Gastrocnemius medialis (tissue), 4 donors: ENCODE results near the gene CDH16. TPM values are rescaled to one million over a fixed set of nuclear protein-coding genes. Genes with fewer than 3 reads are reported as not detected.

Source experiments
- ATAC-seq, 2 donors: fragments of 150-250 bp; one replicate each; pipeline ENCODE4 v1.9.1; 2016
- DNase-seq, 2 donors: peaks; one replicate each; pipeline ENCODE4 v3.0.0-alpha.2; 2019
- H3K27ac ChIP-seq, 4 donors: fragments of 200-600 bp; sonication (generic); 1 replicate in 1 of 4; 2 replicates in 3 of 4; pipeline ENCODE4 v1.5.1; 2016 to 2018; ENCODE audit warnings: mild to moderate bottlenecking in 2 of 4, moderate library complexity in 1 of 4
- H3K27me3 ChIP-seq, 3 donors: fragments of 200-600 bp; sonication (generic) in 2 of 3; 1 replicate in 1 of 3; 2 replicates in 2 of 3; pipeline versions ENCODE4 v1.5.1 to v1.6.0; 2016 to 2019; ENCODE audit warnings: mild to moderate bottlenecking in 1 of 3, moderate library complexity in 1 of 3
- H3K36me3 ChIP-seq, 2 donors: fragments of 200-600 bp; sonication (generic) in 1 of 2; one replicate each; pipeline ENCODE4 v1.5.1; 2017 to 2018
- H3K4me1 ChIP-seq, 2 donors: fragments of 200-600 bp; sonication (generic) in 1 of 2; one replicate each; pipeline ENCODE4 v1.5.1; 2016 to 2017; ENCODE audit warnings: mild to moderate bottlenecking in 2 of 2
- H3K4me3 ChIP-seq, 4 donors: fragments of 200-600 bp; sonication (generic) in 3 of 4; 1 replicate in 1 of 4; 2 replicates in 3 of 4; pipeline ENCODE4 v1.5.1; 2016 to 2019; ENCODE audit warnings: mild to moderate bottlenecking in 2 of 4
- H3K9me3 ChIP-seq, 3 donors: fragments of 200-600 bp; sonication (generic) in 2 of 3; 1 replicate in 1 of 3; 2 replicates in 2 of 3; pipeline ENCODE4 v1.5.1; 2016 to 2019
- POLR2A ChIP-seq, 2 donors: fragments of 450-650 bp; IDR thresholded peaks; one replicate each; pipeline ENCODE4 v1.6.1; 2017; ENCODE audit warnings: antibody characterized with exemption in 2 of 2, mild to moderate bottlenecking in 2 of 2, moderate library complexity in 2 of 2
- in situ Hi-C, 4 donors: fragments of 200-750 bp; cut with MboI; loops; one replicate each; pipeline versions ENCODE4 v1.15.0 to v1.8.0; 2017; ENCODE audit warnings: low sequenced_read_pairs in 4 of 4
- intact Hi-C: fragments of 100-400 bp; cut with DNase I; formaldehyde crosslinking; loops from one replicate; pipeline ENCODE4 v1.15.1; 2023; ENCODE audit warnings: low total_unique reads
- total RNA-seq, 4 donors: library from RNA; depleted of rRNA; stranded (reverse); fragments of >200 nt; gene quantifications; one replicate each; pipeline versions ENCODE4 v1.1.0 to v1.2.3, GENCODE V29; 2016
- TF ChIP-seq, protein P1 (sequence below), 5 experiments: fragments of 450-650 bp in 3 of 5; fragments of 200-600 bp in 2 of 5; sonication (generic) in 2 of 5; IDR thresholded peaks in 4 of 5; conservative IDR thresholded peaks in 1 of 5; 1 replicate in 4 of 5; 2 replicates in 1 of 5; pipeline ENCODE4 v1.5.1; 2016 to 2019; ENCODE audit warnings: antibody characterized with exemption in 5 of 5, mild to moderate bottlenecking in 3 of 5, moderate library complexity in 3 of 5

CDH16 gene
- total RNA-seq, 4 donors from 2014 or later, result 0.10 to 0.87 (median 0.16) TPM; not detected in 1

- H3K27ac ChIP-seq, result peak overlapping the region; percentile 91 to 99 (median 96)
- in situ Hi-C loops (no loop called here), intact Hi-C loops (no loop called here)
- no peaks in the 10 kb centered on the region for H3K27me3 ChIP-seq
- DNase-seq, result peak; percentile 66 to 84
- TF ChIP-seq, protein P1, sequence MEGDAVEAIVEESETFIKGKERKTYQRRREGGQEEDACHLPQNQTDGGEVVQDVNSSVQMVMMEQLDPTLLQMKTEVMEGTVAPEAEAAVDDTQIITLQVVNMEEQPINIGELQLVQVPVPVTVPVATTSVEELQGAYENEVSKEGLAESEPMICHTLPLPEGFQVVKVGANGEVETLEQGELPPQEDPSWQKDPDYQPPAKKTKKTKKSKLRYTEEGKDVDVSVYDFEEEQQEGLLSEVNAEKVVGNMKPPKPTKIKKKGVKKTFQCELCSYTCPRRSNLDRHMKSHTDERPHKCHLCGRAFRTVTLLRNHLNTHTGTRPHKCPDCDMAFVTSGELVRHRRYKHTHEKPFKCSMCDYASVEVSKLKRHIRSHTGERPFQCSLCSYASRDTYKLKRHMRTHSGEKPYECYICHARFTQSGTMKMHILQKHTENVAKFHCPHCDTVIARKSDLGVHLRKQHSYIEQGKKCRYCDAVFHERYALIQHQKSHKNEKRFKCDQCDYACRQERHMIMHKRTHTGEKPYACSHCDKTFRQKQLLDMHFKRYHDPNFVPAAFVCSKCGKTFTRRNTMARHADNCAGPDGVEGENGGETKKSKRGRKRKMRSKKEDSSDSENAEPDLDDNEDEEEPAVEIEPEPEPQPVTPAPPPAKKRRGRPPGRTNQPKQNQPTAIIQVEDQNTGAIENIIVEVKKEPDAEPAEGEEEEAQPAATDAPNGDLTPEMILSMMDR (IDR thresholded peaks at IDR 0.05 in 4 of 5, conservative IDR thresholded peaks at IDR 0.05 in 1 of 5), result no peak
- TF ChIP-seq POLR2A (IDR thresholded peaks at IDR 0.05), result peak; percentile 39 to 55
- no peaks in the 10 kb centered on the region for H3K9me3 ChIP-seq
- ATAC-seq, result peak; percentile 1 to 2
- peak overlapping the region; percentile 57 to 79 (median 72) for H3K4me3 ChIP-seq
- peaks cover 56 to 85% of the 10 kb centered on the region in 2 donors for H3K4me1 ChIP-seq
- peaks cover 0 to 20% of the 10 kb centered on the region in 2 donors for H3K36me3 ChIP-seq
Observed at GRCh38 chr16:66923247-66923731, 4.6 kb upstream of the CDH16 start.

GRCh38 chr16:66921729-66922450 lies 3.2 kb upstream of the CDH16 start:
- peak in 1 of 2 donors; percentile 83 for DNase-seq

DNA sequence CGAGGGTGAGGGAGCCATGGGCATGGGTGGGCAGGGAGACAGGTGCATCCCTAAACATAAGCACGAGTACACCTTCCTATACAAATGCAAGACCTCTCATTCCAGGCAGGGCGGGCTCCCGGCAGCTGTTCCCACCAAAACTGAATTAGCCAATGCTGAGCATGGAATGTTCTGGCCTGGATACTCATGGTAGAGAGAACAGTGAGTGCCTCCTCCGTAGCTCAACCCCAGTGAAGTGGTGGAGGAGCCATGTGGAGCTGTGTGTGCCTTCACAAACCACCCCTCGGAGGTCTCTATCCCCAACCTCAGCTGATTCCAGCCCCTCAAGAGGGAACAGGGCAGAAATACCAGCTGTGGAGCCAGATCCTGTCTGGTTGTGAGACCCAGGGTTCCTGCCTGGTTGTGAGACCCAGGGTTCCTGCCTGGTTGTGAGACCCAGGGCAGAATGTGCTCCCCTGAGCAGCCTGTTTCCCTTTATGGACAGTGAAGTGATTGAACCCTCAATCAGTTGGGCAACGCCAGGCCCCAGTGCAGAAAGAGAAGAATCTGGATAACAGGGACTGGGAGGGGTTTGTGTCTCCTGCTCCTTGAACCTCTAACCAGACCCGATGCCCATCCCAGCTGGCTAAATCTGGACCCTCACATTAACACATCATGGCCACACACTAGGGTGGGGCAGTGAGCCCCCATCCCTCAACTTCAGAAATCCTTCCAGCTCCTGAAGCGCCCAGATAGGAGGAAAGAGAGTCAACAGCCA lies 2.4 kb upstream of the CDH16 start:
- intact Hi-C loops (no loop called here), in situ Hi-C loops (no loop called here)
- H3K36me3 ChIP-seq, result peaks cover 0 to 20% of the 10 kb centered on the region in 2 donors
- H3K27ac ChIP-seq, result peak overlapping the region; percentile 91 to 99 (median 96)
- peak; percentile 61 to 85 for DNase-seq
- ATAC-seq, result peak; percentile 39 to 53
- TF ChIP-seq, protein P1 (IDR thresholded peaks at IDR 0.05 in 4 of 5, conservative IDR thresholded peaks at IDR 0.05 in 1 of 5), result no peak
- TF ChIP-seq POLR2A (IDR thresholded peaks at IDR 0.05), result peak; percentile 32 to 56
- no peaks in the 10 kb centered on the region for H3K27me3 ChIP-seq
- no peaks in the 10 kb centered on the region for H3K9me3 ChIP-seq
- peak overlapping the region in 1 of 4 donors; percentile 79 for H3K4me3 ChIP-seq
- peaks cover 37 to 65% of the 10 kb centered on the region in 2 donors for H3K4me1 ChIP-seq

More at GRCh38 chr16:66921729-66922450, 3.2 kb upstream of the CDH16 start:
- H3K27me3 ChIP-seq, result no peaks in the 10 kb centered on the region
- peak overlapping the region; percentile 91 to 99 (median 96) for H3K27ac ChIP-seq
- intact Hi-C loops, result no loop called here
- H3K9me3 ChIP-seq, result no peaks in the 10 kb centered on the region
- ATAC-seq, result no peak
- H3K36me3 ChIP-seq, result peaks cover 0 to 20% of the 10 kb centered on the region in 2 donors
- TF ChIP-seq, protein P1 (IDR thresholded peaks at IDR 0.05 in 4 of 5, conservative IDR thresholded peaks at IDR 0.05 in 1 of 5), result no peak
- TF ChIP-seq POLR2A (IDR thresholded peaks at IDR 0.05), result peak; percentile 5 to 9
- H3K4me3 ChIP-seq, result peak overlapping the region in 3 of 4 donors; percentile 12 to 79 (median 57)
- peaks cover 44 to 73% of the 10 kb centered on the region in 2 donors for H3K4me1 ChIP-seq
- in situ Hi-C loops, result no loop called here

DNA sequence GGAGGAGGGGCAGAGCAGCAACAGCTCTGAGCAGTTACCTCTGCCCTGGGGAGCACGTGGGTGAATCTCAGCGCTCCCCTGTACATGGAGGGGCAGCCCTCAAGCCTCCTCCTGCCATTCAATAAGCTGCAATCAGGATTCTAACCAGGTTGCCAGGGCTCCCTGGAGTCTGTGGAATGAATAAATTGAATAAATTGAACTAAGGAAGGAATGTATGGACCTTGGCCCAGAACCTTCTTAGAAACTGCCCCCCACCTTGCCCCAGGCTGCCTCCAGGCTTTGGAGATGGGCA lies 1.6 kb upstream of the CDH16 start:
- H3K4me1 ChIP-seq, result peaks cover 33 to 57% of the 10 kb centered on the region in 2 donors
- intact Hi-C loops, result no loop called here
- no peak for ATAC-seq

More for the DNA sequence above, 1.6 kb upstream of the CDH16 start:
- H3K27me3 ChIP-seq, result no peaks in the 10 kb centered on the region
- no peaks in the 10 kb centered on the region for H3K9me3 ChIP-seq
- no peak overlapping the region for H3K4me3 ChIP-seq
- no peak for DNase-seq
- in situ Hi-C loops, result no loop called here
- H3K36me3 ChIP-seq, result peaks cover 0 to 20% of the 10 kb centered on the region in 2 donors
- TF ChIP-seq, protein P1 (IDR thresholded peaks at IDR 0.05 in 4 of 5, conservative IDR thresholded peaks at IDR 0.05 in 1 of 5), result no peak
- no peak for TF ChIP-seq POLR2A (IDR thresholded peaks at IDR 0.05)
- peak overlapping the region; percentile 91 to 99 (median 96) for H3K27ac ChIP-seq
